Vagina (tissue), 2 donors: ENCODE results near the gene PRR11.

Experiments used
- POLR2A ChIP-seq, 2 donors: fragments of 450-650 bp; IDR thresholded peaks; one replicate each; pipeline ENCODE4 v1.6.1; 2017; ENCODE audit warnings: antibody characterized with exemption in 2 of 2, mild to moderate bottlenecking in 2 of 2, moderate library complexity in 2 of 2
- POLR2AphosphoS5 ChIP-seq, 2 donors: sonication (generic); formaldehyde crosslinking; IDR thresholded peaks; one replicate each; pipeline ENCODE4 v1.9.0; 2017; ENCODE audit warnings: antibody characterized with exemption in 2 of 2, mild to moderate bottlenecking in 2 of 2, low read depth in 1 of 2; ENCODE audit not compliant: insufficient read depth in 1 of 2
- TF ChIP-seq, protein P1 (sequence below), 3 experiments: fragments of 450-650 bp in 2 of 3; fragments of 200-600 bp in 1 of 3; sonication (generic) in 1 of 3; IDR thresholded peaks; one replicate each; pipeline ENCODE4 v1.5.1; 2017 to 2019; ENCODE audit warnings: antibody characterized with exemption in 3 of 3, mild to moderate bottlenecking in 2 of 3, moderate library complexity in 2 of 3

DNA sequence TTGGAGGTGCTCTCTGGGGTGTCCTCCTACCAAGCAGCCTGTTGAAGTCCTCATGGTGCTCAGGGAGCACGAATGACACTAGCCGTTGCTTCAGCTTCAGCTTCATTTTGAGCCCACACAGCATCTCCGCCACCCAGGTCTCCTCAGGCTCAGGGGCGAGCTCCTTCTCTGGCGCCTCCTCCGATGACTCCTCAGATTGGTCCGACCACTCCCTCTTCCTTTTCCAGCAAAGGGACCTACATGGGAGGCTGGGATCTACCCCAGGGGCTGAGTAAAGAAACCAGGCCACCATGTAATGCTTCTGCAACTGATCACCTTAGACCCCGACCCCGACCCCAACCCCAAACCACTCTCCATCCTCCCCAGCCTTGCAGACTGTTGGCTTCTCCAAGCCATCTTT is 25.9 kb downstream of the PRR11 start:
- TF ChIP-seq, protein P1, sequence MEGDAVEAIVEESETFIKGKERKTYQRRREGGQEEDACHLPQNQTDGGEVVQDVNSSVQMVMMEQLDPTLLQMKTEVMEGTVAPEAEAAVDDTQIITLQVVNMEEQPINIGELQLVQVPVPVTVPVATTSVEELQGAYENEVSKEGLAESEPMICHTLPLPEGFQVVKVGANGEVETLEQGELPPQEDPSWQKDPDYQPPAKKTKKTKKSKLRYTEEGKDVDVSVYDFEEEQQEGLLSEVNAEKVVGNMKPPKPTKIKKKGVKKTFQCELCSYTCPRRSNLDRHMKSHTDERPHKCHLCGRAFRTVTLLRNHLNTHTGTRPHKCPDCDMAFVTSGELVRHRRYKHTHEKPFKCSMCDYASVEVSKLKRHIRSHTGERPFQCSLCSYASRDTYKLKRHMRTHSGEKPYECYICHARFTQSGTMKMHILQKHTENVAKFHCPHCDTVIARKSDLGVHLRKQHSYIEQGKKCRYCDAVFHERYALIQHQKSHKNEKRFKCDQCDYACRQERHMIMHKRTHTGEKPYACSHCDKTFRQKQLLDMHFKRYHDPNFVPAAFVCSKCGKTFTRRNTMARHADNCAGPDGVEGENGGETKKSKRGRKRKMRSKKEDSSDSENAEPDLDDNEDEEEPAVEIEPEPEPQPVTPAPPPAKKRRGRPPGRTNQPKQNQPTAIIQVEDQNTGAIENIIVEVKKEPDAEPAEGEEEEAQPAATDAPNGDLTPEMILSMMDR (IDR thresholded peaks at IDR 0.05): no peak
- TF ChIP-seq POLR2AphosphoS5 (IDR thresholded peaks at IDR 0.05; ENCODE audit: insufficient read depth in 1 of 2, low read depth in 1 of 2) (no peak), POLR2A (IDR thresholded peaks at IDR 0.05) (no peak)
